Measurements from ENCODE around the gene CACNG7.
"Not testable (repeated sequence)": the region's sequence is repeated elsewhere in the genome, so short reads cannot be mapped to it uniquely, and the experiment has no call there.

CACNG7 gene

DNA sequence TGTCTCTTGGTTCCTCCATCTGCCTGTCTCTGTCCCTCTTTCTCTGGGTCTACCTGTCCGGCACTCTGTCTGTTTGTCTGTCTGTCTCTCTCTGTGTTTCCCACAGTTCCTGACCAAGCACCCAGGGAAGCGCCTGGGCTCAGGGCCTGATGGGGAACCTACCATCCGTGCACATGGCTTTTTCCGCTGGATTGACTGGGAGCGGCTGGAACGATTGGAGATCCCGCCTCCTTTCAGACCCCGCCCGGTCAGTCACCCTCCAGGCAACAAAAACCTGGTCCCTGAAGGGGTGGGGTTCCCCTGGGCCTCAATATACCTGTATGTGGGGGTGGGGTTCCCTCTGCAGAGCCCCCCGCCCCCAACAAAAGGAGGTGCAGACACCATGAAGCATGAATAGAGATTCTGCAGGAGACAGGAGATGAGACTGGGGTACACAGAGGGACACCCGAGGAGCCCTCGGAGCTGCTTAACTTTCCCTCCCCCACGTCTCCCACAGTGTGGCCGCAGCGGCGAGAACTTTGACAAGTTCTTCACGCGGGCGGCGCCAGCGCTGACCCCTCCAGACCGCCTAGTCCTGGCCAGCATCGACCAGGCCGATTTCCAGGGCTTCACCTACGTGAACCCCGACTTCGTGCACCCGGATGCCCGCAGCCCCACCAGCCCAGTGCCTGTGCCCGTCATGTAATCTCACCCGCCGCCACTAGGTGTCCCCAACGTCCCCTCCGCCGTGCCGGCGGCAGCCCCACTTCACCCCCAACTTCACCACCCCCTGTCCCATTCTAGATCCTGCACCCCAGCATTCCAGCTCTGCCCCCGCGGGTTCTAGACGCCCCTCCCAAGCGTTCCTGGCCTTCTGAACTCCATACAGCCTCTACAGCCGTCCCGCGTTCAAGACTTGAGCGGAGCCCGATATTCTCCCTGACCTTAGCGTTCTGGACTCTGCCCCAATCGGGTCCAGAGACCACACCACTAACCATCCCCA lies 2.6 kb upstream of the CACNG7 start:
- DNase-seq = no peak

DNA sequence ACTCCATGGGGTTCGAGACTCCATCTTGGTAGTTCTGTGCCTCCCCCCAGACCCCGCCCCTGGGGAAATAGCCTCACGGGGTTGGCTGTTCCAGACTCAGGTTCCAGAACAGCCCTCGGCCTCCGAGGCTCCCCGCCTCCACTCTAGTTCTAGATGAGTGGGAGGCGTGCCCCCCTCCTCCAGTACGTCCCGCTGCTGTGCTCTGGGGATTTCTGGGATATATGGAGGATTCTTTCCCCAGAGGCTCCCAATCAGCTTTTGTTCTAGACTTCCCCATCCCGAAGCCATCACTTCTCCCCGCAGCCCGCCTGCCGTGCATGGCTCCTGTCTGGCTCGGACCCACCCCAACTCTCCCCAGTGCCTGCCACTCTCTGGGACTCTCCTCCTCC lies 1.9 kb upstream of the CACNG7 start:
- DNase-seq = no peak

DNA sequence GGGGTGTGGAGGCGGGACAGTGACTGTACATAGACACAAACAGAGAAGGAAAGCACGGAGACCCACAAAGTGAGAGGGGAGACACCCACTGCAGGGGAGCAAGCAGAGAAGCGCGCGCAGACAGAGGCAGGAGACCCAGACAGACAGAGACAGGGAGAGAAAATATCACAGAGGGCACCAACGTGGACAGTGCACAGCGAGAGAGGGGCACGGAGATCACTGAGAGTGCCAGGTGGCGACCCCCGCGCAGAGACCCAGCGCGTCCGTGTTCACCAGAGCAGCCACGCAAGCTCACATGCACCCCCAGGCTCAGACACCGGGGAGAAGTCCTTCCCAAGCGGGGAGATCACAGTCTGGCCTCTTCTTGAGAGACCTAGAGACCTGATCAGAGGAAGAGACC lies 1.4 kb upstream of the CACNG7 start:
- DNase-seq = no peak

DNA sequence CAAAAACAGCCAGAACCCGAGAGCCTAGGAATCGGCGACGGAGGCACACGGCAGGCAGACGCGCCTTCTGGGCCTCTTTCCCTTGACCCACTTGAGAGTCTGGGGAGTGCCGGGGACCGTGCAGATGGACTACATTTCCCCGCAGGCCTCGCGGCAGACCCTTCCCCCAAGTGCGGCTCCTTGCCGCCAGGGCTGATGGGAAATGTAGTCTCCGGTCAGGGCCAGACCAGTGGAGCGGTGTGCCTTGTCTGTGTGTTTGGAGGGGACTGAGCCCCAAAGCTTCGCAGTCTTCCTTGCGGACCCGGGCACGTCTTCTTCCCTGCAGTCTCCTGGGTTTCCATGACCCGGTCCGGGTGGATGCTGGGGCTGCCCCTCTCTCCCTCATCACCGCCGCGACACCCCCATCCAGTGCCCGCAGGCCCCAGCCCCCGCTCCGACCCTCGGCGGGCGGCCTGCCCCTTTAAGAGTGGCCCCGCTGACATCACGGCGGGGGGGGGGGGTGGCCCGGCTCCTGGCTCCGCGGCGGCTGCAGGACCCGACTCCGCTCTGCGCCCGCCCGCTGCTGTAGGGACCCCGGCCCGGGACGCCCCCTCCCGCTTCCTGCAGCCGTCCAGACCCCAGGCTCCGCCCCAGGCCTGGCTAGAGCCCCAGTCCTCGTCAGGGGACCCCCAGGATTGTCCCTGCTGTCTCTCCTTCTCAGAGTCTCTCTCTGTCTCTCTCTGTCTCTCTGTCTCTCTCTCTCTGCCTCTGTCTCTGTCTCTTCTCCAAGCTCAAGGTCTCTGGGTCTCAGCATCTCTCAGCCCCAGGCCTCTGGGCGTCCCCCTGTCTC lies 758 bp upstream of the CACNG7 start:
- DNase-seq = no peak

DNA sequence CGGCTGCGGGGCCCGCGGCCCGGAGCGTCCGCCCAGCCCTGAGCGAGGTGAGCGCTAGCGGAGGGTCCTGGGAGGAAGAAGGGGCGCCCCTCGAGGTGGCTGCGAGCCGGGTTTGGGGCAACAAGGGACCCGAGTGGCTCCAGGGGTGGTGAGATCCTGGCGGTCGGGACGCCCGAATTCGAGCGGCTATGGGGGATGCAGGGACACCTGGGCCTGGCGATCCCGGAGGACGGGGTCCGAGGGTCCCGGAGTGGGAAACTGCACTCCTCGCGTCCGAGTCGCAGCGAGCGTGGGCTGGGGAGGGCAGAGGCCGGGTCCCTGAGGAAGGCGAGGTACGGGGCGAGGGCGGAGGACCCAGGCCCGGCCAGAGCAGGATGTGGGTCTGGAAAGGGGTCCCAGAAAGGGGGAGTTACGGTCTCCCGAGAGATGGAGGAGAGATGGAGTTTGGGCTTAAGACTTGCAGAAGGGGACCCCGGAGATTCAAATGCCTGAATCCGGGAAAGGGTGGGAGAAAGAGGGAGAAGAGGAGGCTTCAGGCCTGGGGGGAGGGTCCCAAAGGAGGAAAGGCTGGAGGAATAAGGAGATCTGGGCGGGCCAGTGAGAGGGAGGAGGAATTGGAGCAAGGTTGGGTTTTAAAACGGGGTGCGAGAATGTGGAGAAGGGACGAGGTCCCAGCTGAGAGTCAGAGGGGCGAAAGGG lies 542 bp downstream of the CACNG7 start:
- no peak for DNase-seq

DNA sequence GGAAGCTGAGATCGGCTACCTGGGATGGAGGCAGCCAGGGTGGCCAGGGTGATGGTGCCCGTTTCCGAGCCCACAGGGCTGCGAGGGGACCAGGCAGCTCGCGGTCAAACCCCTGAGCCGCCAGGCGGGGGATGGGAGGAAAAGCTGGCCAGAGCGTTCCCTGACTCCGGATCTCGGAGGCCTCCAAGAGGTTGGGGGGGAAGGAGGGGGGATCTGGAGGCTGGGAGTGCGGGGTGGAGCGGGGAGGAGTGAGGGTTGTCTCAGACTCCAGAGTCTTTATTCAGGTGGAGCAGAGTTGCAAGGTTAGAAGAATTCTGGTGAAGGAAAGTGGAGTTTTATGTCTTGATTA lies 1.1 kb downstream of the CACNG7 start:
- DNase-seq = no peak

DNA sequence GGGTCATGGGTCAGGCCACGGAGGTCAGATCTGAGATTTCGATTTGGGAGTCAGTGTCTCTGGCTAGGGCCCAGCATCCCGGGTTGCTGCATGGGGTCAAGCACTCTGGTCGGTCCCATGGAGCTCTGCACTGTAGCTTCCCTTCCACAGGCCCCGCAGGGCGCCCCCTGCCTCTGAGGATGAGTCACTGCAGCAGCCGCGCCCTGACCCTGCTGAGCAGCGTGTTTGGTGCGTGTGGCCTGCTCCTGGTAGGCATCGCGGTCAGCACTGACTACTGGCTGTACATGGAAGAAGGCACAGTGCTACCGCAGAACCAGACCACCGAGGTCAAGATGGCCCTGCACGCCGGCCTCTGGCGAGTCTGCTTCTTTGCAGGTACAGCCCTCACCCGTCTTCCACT lies 3.6 kb downstream of the CACNG7 start:
- no peak for DNase-seq

DNA sequence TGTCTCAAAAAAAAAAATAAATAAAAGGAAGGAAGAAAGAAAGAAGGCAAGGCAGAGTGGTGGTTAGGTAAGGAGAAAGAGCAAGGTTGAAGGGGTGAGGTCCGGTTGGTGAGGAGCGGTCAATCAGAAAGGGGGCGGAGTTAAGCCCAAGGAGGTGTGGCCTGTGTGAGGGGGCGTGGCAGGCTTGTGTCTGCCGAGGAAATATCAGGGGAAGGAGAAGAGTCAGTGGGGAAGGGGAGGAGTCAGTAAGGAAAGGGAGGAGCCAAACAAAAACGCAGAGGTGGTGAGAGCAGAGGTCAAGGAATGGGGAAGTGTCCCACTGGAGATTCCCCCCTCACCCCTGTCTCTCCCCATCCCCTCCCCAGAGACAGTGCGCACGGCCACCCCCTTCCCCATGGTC lies 5.9 kb downstream of the CACNG7 start:
- DNase-seq = no peak

DNA sequence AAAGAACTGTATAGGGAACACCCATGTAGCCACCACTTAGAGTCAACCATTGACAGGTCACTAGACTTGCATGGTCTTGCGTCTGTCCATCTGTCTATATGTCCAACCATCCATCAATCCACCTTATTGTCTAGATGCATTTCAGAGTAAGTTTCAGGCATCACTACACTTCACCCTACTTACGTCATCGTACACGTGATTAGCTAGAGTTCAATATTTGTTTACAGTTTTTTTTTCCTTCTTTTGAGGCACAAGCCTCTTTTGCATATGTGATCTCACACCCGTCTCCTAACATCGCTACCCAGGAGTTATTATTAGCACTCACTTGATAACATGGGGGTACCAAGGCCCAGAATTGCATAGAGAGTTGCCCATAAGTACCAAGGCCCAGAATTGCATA lies 6.9 kb downstream of the CACNG7 start:
- DNase-seq = no peak

DNA sequence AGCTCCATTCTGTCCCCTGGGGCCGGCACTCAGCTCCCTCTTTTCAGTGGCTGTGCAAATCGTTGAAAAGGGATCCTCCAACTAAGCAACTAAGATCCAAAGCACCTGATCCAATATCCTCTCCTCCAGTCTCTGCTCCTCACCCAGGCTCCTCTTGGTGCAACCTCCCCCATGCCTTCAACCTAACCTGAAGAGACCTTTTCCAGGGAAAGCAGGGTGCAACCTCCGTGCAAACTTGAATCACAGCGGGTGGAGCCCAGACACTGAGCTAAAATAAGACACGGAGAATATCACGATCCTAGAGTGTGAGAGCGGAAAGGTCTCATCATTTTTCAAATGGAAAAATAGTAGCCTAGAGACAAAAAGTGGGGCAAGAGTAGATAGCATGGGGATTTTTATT lies 8.3 kb downstream of the CACNG7 start:
- no peak for DNase-seq

DNA sequence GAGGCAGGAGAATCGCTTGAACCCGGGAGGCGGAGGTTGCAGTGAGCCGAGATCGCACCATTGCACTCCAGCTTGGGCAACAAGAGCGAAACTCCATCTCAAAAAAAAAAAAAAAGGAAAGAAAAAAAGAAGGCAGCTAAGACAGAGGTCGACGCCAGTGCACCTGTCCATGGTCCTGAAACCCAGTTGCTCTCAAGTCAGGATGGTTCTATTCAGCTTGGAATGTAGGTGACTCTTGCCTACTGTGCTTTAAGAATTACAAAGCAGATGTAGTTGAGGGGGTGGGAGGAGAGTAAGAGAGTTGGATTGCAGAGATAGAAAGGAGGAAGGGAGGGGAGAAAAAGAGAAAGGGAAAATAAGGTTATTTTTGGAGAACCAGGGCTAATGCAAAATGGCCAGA lies 18.7 kb downstream of the CACNG7 start:
- DNase-seq = no peak

DNA sequence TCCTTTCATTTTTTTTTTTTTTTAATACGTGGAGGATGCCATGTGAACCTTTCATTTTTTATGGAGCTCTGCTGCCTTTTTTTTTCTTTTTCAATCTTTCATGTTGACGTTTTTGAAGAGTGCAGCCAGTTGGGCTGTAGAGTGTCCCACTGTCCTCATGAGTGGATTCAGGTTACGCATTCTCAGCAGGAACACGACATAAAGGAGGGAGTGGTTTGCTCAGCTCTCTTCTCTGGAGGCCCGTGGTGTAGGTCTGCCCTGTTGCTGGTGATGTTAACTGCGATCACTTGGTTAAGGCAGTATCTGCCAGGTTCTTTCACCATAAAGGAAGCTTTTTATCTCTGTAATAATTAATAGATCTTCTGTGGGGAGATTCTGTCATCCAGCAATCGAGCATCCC lies 27.0 kb downstream of the CACNG7 start:
- no peak for DNase-seq

DNA sequence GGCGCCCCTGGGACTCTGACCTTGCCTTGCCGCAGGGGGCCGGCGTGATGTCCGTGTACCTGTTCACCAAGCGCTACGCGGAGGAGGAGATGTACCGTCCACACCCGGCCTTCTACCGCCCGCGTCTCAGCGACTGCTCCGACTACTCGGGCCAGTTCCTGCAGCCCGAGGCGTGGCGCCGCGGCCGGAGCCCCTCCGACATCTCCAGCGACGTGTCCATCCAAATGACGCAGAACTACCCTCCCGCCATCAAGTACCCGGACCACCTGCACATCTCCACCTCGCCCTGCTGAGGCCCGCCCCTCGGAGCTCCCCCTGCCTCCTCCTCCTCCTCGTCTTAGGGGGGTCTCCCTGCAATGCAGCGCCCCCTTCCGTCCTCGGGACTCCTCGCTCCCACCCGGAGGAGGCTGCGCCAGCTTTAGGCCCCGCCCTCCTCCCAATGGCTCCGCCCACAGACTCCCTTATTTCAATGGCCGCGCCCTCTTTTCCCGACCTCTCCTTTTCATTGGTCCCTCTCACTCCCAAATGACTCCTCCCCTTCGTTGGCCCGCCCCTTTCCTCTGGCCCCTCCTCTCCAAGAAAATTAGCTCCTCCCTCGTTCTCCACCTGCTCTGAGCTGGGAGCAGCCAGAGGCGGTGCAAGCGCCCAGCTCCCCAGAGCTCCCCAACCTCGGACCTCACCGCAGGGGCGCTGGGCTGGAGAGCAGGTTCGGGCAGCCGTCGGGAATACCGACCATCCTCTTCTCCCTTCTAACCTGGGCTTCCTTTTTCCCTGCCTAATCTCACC lies 33.1 kb downstream of the CACNG7 start:
- no peak for DNase-seq

DNA sequence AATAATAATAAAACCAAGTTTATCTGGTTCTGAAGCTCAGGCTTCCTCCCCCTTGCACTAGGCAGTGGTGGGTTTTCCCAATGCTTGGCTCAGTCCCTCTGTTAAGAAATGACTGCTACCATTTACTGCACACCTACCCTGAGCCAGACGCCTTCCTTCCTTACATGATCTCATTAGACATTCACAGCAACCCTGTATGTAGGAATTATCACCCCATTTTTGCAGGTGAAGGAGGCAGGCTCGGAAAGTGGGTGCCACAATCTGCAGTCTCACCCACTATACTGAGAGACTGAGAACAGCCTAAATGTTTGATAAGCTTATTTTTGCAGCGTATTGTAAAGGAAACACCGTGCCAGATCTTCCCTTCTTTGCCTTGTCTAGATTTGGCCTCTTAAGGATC lies 35.3 kb downstream of the CACNG7 start:
- no peak for DNase-seq

DNA sequence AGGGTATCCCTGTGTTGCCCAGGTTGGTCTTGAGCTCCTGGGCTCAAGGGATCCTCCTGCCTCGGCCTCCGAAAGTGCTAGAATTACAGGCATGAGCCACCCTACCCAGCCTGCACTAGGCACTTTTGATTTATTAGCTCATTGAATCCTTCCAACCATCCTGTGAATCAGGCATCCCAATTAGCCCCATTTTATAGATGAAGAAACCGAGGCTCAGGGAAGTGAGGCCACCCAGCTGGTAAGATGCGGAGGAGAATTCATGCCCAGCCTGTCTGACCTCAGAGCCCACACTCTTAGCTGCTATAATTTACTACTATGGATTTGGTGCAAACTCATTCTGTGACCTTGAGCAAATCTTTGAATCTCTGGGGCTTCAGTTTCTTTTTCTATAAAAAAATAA lies 35.9 kb downstream of the CACNG7 start:
- no peak for DNase-seq

DNA sequence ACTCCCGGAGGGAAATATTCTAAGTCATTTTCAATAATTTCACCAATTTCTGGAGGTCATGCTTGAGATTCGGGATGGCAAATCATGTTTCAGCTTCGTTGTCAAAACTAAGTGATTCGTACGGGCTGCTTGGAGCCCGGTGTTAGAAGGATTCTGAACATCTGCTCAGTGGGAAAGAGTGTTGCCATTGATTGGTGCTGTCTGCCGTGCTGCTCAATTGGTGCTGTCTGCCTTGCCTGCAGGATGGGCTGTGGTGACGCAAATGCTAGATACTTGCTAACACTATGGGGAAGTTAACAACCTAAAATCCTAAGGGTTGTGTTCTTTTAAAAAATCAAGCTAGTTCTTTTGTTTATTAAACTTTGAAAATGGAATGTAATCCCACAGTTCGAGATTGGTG lies 36.4 kb downstream of the CACNG7 start:
- DNase-seq = no peak

DNA sequence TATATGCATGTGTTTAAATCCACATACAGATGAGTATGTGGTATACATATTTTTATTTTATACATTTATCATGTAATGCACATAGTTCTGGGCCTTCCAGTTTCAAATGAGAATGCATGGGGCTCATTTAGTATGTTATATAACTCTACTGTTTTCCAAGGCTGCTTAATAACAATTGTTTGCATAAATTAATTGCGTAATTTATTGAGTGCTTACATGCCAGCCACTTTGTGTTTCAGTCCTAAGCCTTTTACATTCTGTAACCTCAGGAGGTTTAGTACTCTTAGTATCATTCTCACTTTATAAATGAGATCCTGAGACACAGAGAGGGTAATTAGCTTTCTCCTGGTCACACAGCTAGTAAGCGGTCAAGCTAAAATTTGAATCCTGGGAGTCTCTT lies 36.9 kb downstream of the CACNG7 start:
- no peak for DNase-seq

DNA sequence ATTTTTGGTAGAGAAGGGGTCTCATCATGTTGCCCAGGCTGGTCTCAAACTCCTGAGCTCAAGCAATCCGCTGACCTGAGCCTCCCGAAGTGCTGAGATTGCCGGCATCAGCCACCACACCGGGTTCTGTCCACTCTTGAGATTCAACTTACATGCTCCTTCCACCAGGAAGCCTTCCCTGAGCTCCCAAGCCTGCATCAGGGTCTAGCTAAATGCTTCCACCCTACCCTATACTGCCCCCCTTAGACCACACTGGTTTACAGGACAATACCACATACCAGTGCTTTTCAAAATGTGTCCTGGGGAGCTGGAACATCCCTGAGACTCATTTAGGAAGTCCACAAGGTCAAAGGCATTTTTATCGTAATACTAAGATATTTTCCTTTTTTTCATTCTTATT lies 38.5 kb downstream of the CACNG7 start:
- no peak for DNase-seq

DNA sequence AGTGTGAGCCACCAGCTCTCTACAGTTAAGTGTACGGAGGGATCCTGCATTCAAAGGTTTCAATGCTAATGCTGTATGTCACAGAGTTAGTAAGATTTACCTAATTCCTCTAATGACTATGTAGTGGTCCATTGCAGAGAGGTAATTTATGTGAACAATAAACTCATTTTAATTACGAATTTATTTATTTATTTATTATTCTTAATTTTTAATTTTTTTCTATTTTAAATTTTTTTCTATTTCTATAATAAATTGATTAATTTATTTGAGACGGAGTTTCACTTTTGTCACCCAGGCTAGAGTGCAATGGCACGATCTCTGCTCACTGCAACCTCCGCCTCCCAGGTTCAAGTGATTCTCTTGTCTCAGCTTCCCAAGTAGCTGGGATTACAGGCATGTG lies 39.5 kb downstream of the CACNG7 start:
- not testable (repeated sequence) for DNase-seq

DNA sequence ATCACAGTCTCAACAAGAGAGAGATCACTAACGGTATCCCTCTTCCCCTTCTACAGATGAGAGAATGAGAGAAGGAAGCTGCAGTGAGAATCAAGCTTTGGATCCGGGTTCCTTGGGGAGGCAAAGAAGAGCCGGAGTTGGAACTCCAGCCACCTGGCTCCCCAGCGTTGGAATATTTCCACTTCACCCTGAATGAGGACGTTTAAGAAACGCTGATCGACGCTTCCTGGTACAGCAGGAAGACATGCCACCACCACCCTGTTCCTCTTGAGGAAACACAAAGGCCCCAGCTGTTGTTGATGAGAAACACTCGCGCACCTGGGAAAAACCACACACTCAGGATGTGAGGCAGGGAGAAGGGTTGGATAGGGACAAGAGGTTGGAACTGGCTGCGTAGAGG lies 42.4 kb downstream of the CACNG7 start:
- DNase-seq = no peak

DNA sequence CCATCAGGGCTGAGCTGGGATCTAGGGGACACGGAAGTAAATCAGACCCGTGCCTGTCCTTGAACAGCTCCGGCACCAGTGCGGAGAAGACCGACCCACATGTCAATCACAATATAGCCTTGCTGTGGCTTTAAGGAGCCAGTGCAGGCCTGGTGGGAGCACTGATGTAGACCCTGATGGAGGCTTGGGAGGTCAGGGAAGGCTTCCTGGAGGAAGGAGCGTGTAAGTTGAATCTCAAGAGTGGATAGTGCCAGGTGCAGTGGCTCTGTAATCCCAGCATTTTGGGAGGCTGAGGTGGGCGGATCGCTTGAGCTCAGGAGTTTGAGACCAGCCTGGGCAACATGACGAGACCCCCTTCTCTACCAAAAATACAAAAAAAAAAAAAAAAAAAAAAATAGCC lies 42.9 kb downstream of the CACNG7 start:
- DNase-seq = no peak

DNA sequence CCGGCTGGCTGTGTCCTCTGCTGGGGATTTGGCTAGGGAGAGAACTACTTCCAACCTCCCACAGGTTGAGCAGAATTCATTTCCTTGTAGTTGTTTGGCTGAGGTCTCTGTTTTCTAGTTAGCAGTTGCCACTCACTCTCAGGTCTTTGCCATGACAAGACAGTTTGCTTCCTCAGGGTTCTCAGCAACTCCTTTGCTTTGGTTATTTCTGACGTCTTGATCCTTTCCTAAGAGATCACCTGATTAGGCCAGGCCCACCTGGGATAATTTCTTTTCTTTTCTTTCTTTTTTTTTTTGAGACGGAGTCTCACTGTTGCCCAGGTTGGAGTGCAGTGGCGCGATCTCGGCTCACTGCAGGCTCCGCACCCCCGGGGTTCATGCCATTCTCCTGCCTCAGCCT lies 44.3 kb downstream of the CACNG7 start:
- no peak for DNase-seq
